ENCODE results near the gene SLC47A1. TPM values are rescaled to one million over a fixed set of nuclear protein-coding genes. Genes with fewer than 3 reads are reported as not detected.
A peak's percentile ranks its signal among the peaks of the same experiment; 100 is the strongest.

SLC47A1 gene
- total and polyA plus RNA-seq, 2 of the 8 experiments (the other 6 are each of a cell fraction or from before 2014, with no cell fraction given) = 1.5 to 3.6 TPM

GRCh38 chr17:19579867-19580565, 46.4 kb downstream of the SLC47A1 start:
- H3K79me1 ChIP-seq (ENCODE audit: low read depth, low read length) = no peaks in the 10 kb centered on the region
- no peak overlapping the region for H3K56ac ChIP-seq (replicated peaks; ENCODE audit: insufficient read length, low read depth, low read length)
- POLR2A ChIA-PET (ENCODE audit: partially characterized antibody) = interaction anchor here (0.8 to 1.0 kb wide), 3 partner anchors 14 to 202 kb away, joined by 3 to 5 read pairs (median 3); partner anchors contain the start of gene ALDH3A2
- H4K20me1 ChIP-seq (replicated peaks in 1 of 2; ENCODE audit: control insufficient read depth in 1 of 2, insufficient read depth in 2 of 2, low read length in 2 of 2) = peaks cover 0 to 3% of the 10 kb centered on the region in 2 experiments
- H3K4ac ChIP-seq (replicated peaks; ENCODE audit: insufficient read length, low read depth, low read length) = no peak overlapping the region
- no peak overlapping the region for H4K5ac ChIP-seq (ENCODE audit: insufficient read length, low read depth, low read length)
- peak overlapping the region; percentile 75 for H4K8ac ChIP-seq (ENCODE audit: extremely low read depth, insufficient read depth, low read length)
- H2BK12ac ChIP-seq (ENCODE audit: low read depth, low read length) = no peak overlapping the region
- H3K14ac ChIP-seq (ENCODE audit: insufficient read length) = no peak overlapping the region
- no peak overlapping the region for H2BK15ac ChIP-seq (ENCODE audit: low read length)
- H3K9me3 ChIP-seq (ENCODE audit: insufficient read depth in 2 of 2, low read depth in 1 of 2, low read length in 1 of 2) = no peaks in the 10 kb centered on the region
- H2BK20ac ChIP-seq (ENCODE audit: low read length) = no peak overlapping the region
- H3K36me3 ChIP-seq (ENCODE audit: control insufficient read depth in 2 of 4, insufficient read depth in 4 of 4, low read length in 3 of 4) = no peaks in the 10 kb centered on the region
- CTCF ChIA-PET (ENCODE audit: partially characterized antibody) = interaction anchor here (1.1 to 1.9 kb wide), 5 partner anchors 12 to 238 kb away, joined by 3 to 5 read pairs (median 4); partner anchors contain the start of gene ALDH3A2
- H2AK5ac ChIP-seq (ENCODE audit: low read depth, low read length) = no peak overlapping the region
- no peak overlapping the region for H3K23ac ChIP-seq (ENCODE audit: insufficient read length)
- no peak overlapping the region for H3K18ac ChIP-seq (ENCODE audit: extremely low read depth, low read length)
- no peaks in the 10 kb centered on the region for H3K79me2 ChIP-seq (ENCODE audit: control insufficient read depth in 1 of 2, insufficient read depth in 2 of 2, low read length in 2 of 2)
- H2BK120ac ChIP-seq (replicated peaks; ENCODE audit: low read depth, low read length) = no peak overlapping the region
- H2AFZ ChIP-seq (ENCODE audit: low read length) = peak overlapping the region; percentile 61; the same call in 1 of the 2 replicates
- no peak overlapping the region for H2BK5ac ChIP-seq (ENCODE audit: low read depth, low read length)
- 26% methylated on average over 38 of the region's 76 CpGs; no CpG with 5 or more reads in 1 of the 2 experiments for WGBS, 2 experiments (ENCODE audit: extremely low coverage in 1 of 2, insufficient coverage in 1 of 2, insufficient read length in 1 of 2, insufficient replicate concordance in 2 of 2, low coverage in 1 of 2, low lambda C conversion rate in 2 of 2, missing lambda C conversion rate in 1 of 2)
- FAIRE-seq (no peak), DNase-seq (ENCODE audit: low read depth in 1 of 2, low spot score in 2 of 2) (no peak)
- no peaks in the 10 kb centered on the region; the same call in 1 of the 2 replicates for H3K23me2 ChIP-seq (ENCODE audit: low read depth, low read length)
- peak overlapping the region; percentile 47 to 77 for H3K4me2 ChIP-seq (ENCODE audit: insufficient read depth in 1 of 2, low read depth in 2 of 2, low read length in 2 of 2)
- no peak overlapping the region for H3K27ac ChIP-seq (ENCODE audit: low read depth, low read length)
- peak overlapping the region in 1 of 4 experiments; percentile 58; a peak in 2 of 7 replicates for H3K9ac ChIP-seq (replicated peaks in 1 of 4; ENCODE audit: extremely low read depth in 1 of 4, low read depth in 3 of 4, low read length in 3 of 4)
- H3K27me3 ChIP-seq (replicated peaks in 1 of 4; ENCODE audit: control insufficient read depth in 3 of 4, extremely low read depth in 1 of 4, insufficient read depth in 3 of 4, low read length in 3 of 4) = peaks cover 2 to 20% (median 8%) of the 10 kb centered on the region in 4 experiments; a peak in 6 of 7 replicates
- peaks cover 0 to 3% (median 0%) of the 10 kb centered on the region in 4 experiments; a peak in 1 of 7 replicates for H3K4me1 ChIP-seq (replicated peaks in 1 of 4; ENCODE audit: control insufficient read depth in 3 of 4, insufficient read depth in 4 of 4, low read length in 3 of 4)
- peak overlapping the region; percentile 31 to 69 (median 53) for H3K4me3 ChIP-seq (ENCODE audit: extremely low read depth in 1 of 4, insufficient read depth in 2 of 4, low read depth in 3 of 4, low read length in 4 of 4)
- no peak overlapping the region for H4K91ac ChIP-seq (replicated peaks; ENCODE audit: insufficient read length, low read length)
- TF ChIP-seq NANOG (IDR thresholded peaks at IDR 0.05; ENCODE audit: insufficient read depth, low read depth, low read length, poor library complexity, severe bottlenecking) = no peak
- peak; percentile 47 for TF ChIP-seq SUZ12 (IDR thresholded peaks at IDR 0.05; ENCODE audit: low read length)
- 0 out of 4 replicates have a peak, but pooled peaks of 1 of the 2 experiments have one; percentile 51 for TF ChIP-seq HDAC2 (IDR thresholded peaks at IDR 0.05; ENCODE audit: borderline replicate concordance in 1 of 2, low read depth in 2 of 2, low read length in 2 of 2)
- TF ChIP-seq, protein P1, sequence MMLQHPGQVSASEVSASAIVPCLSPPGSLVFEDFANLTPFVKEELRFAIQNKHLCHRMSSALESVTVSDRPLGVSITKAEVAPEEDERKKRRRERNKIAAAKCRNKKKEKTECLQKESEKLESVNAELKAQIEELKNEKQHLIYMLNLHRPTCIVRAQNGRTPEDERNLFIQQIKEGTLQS (IDR thresholded peaks at IDR 0.05; ENCODE audit: insufficient read depth, low read depth, low read length) = no peak
- no peak for TF ChIP-seq CEBPB (IDR thresholded peaks at IDR 0.05; ENCODE audit: low read depth, low read length)
- no peak for TF ChIP-seq E2F6 (IDR thresholded peaks at IDR 0.05)
- peak; percentile 94 for TF ChIP-seq KDM1A (IDR thresholded peaks at IDR 0.05; ENCODE audit: borderline replicate concordance, low read length)
- TF ChIP-seq ASH2L (IDR thresholded peaks at IDR 0.05; ENCODE audit: low read length) = peak; percentile 55
- 0 out of 2 replicates have a peak, but pooled peaks have one; percentile 36 for TF ChIP-seq PHF8 (conservative IDR thresholded peaks at IDR 0.05; ENCODE audit: low read depth, low read length)

Measured in H1 (cell line).